A549 (cell line): ENCODE measurements around the gene MRGPRD.

Experiments
- BHLHE40 ChIP-seq: IDR thresholded peaks from 2 replicates; pipeline ENCODE4 v1.6.1; 2012; ENCODE audit warnings: low read depth, low read length, inconsistent platforms
- CEBPB ChIP-seq, 2 experiments: fragments of >200 bp in 1 of 2; sonication (Bioruptor Twin) in 1 of 2; formaldehyde crosslinking in 1 of 2; IDR thresholded peaks; 2 replicates each; pipeline ENCODE4 v1.6.1; 2012 to 2016
- CHD2 ChIP-seq: fragments of 150-350 bp; IDR thresholded peaks from 2 replicates; pipeline ENCODE4 v1.6.1; 2014; ENCODE audit warnings: low read length; ENCODE audit not compliant: partially characterized antibody
- CTCF ChIP-seq: fragments of >200 bp; sonication (Bioruptor Twin); formaldehyde crosslinking; IDR thresholded peaks from 3 replicates; pipeline ENCODE4 v1.5.1; 2016
- MAX ChIP-seq: IDR thresholded peaks from 2 replicates; pipeline ENCODE4 v1.6.1; 2012
- POLR2A ChIP-seq: IDR thresholded peaks from 2 replicates; pipeline ENCODE4 v1.6.1; 2012; ENCODE audit warnings: mild to moderate bottlenecking, low read length
- RFX5 ChIP-seq: fragments of 450-650 bp; IDR thresholded peaks from 2 replicates; pipeline ENCODE4 v1.7.1; 2014; ENCODE audit warnings: antibody characterized with exemption, mild to moderate bottlenecking, moderate library complexity
- ZFP36 ChIP-seq: fragments of 450-650 bp; IDR thresholded peaks from 2 replicates; pipeline ENCODE4 v1.6.1; 2014; ENCODE audit warnings: borderline replicate concordance; ENCODE audit not compliant: partially characterized antibody

- no peak for TF ChIP-seq POLR2A
- TF ChIP-seq MAX, result no peak
- TF ChIP-seq BHLHE40, result no peak
- no peak for TF ChIP-seq CHD2
- TF ChIP-seq ZFP36, result no peak
- TF ChIP-seq RFX5, result no peak
- TF ChIP-seq CTCF, result no peak
- no peak for TF ChIP-seq CEBPB (IDR thresholded peaks at IDR 0.05)
Observed at GRCh38 chr11:68997995-68998348, 17.2 kb upstream of the MRGPRD start.
